ENCODE results near the gene DNAAF5.

Gene DNAAF5

DNA sequence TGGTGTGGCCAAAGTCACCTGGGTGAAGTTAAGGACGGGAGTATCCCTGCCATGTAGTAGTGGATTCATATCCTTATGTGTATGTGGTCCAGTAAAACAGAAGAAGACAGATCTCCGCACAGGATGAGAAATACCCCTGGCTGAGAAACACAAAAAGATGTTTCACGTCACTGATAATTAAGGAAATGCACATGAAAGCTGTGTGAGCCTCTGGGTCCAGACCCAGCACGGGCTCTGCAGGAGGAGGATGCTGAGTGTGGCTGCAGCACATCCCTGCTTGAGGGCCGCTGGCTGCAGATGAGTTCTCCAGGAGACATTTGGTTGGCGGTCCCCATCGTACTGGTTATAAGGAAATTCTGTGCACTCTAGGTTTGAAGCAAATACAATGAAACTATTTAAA, 97.6 kb downstream of the DNAAF5 start:
- no peak for TF ChIP-seq CTCF (conservative IDR thresholded peaks at IDR 0.05; ENCODE audit: low read depth, low read length)
- no peak for DNase-seq (ENCODE audit: low read depth)
- H3K4me3 ChIP-seq (ENCODE audit: low read depth, low read length): no peak overlapping the region

DNA sequence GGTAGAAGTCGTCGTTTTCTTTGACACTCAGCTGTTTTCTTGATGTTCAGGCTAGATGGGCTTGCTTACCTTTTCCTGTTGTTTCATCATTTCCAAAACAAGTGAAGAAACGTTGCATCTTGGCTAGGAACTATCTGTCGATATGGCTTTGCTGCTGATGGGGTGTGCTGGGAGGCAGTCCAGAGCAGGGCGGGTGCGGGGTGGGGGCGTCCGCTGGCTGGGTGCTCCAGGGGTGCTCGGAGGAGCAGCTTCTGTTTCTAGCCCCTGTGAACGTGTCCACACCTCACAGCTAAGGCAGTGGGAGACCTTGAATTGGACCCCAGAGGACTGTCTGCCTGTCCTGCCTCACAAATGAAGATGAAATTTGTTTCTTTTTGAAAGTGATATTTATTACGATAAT, 98.2 kb downstream of the DNAAF5 start:
- H3K4me3 ChIP-seq (ENCODE audit: low read depth, low read length): no peak overlapping the region
- no peak for TF ChIP-seq CTCF (conservative IDR thresholded peaks at IDR 0.05; ENCODE audit: low read depth, low read length)
- no peak for DNase-seq (ENCODE audit: low read depth)

DNA sequence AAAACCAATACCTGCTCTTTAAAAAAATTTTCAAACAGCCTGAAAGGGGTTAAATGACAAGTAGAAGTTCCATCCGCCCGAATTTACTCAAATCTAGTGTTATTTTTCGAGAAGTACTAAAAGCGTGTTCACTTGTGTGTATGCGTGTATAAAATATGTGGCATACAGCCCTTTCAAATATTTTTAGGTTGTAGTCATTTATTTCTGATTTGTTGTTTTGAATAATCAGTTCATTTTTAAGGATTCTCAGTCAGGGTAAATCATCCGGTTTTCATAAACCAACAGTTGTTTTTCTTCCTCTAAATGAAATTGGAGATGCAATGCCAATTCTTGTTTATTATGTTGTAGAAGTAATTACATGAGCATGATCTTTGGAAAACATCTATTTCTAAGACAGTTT, 98.9 kb downstream of the DNAAF5 start:
- DNase-seq (ENCODE audit: low read depth): peak; percentile 64
- TF ChIP-seq CTCF (conservative IDR thresholded peaks at IDR 0.05; ENCODE audit: low read depth, low read length): no peak
- no peak overlapping the region for H3K4me3 ChIP-seq (ENCODE audit: low read depth, low read length)

- H3K4me3 ChIP-seq (ENCODE audit: low read depth, low read length): no peak overlapping the region
- DNase-seq (ENCODE audit: low read depth): no peak
- no peak for TF ChIP-seq CTCF (conservative IDR thresholded peaks at IDR 0.05; ENCODE audit: low read depth, low read length)
Measured at GRCh38 chr7:826230-826917, 99.9 kb downstream of the DNAAF5 start.

GRCh38 chr7:828793-829561, 102.5 kb downstream of the DNAAF5 start:
- no peak overlapping the region for H3K4me3 ChIP-seq (ENCODE audit: low read depth, low read length)
- no peak for DNase-seq (ENCODE audit: low read depth)
- TF ChIP-seq CTCF (conservative IDR thresholded peaks at IDR 0.05; ENCODE audit: low read depth, low read length): no peak

DNA sequence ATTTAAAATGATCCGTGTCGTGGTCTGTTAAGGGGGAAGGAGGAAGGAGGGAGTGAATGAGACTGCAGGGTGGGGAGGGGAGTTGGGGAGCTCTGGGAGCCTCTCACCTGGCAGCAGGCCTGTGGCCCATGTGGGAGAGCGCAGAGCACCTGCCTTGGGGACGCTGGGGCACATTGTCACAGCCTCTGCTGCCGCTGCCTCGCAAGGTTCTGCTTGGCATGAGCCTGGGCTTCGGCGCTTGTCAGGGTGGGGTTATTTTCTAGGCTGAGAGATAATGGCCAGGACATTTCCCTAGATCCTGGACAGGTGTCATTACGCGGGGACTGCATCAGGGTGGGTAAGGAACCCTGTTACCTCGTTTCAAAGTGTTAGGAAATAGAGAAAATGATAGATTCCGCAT, 103.6 kb downstream of the DNAAF5 start:
- DNase-seq (ENCODE audit: low read depth): no peak
- TF ChIP-seq CTCF (conservative IDR thresholded peaks at IDR 0.05; ENCODE audit: low read depth, low read length): no peak
- no peak overlapping the region for H3K4me3 ChIP-seq (ENCODE audit: low read depth, low read length)

All from choroid plexus epithelial cell (primary cell).